Fibroblast of villous mesenchyme (primary cell): ENCODE measurements around the gene OR52J3. TPM values are rescaled to one million over a fixed set of nuclear protein-coding genes. Genes with fewer than 3 reads are reported as not detected.

Experiments used
- DNase-seq: peaks from one replicate; pipeline ENCODE4 v3.0.0-alpha.2; 2010; ENCODE audit warnings: low read depth
- H3K4me3 ChIP-seq: 2 replicates; pipeline ENCODE4 v1.5.1; 2011; ENCODE audit warnings: low read depth, mild to moderate bottlenecking, low read length
- CTCF ChIP-seq: IDR thresholded peaks from 2 replicates; pipeline ENCODE4 v1.5.1; 2012; ENCODE audit warnings: low read depth, mild to moderate bottlenecking, low read length; ENCODE audit not compliant: insufficient read depth
- total RNA-seq: library from RNA; depleted of rRNA; stranded (reverse); fragments of >200 nt; gene quantifications from 2 replicates; pipeline ENCODE4 v1.2.3, GENCODE V29; 2012

Gene OR52J3
- total RNA-seq, 1 donor = not detected

GRCh38 chr11:5090668-5091067 lies 44.3 kb downstream of the OR52J3 start:
- TF ChIP-seq CTCF = no peak
- DNase-seq = no peak
- H3K4me3 ChIP-seq = no peak overlapping the region

- DNase-seq = no peak
- no peak overlapping the region for H3K4me3 ChIP-seq
- TF ChIP-seq CTCF = no peak
Measured at GRCh38 chr11:5092821-5093585, 46.7 kb downstream of the OR52J3 start.

GRCh38 chr11:5096011-5096410 lies 49.7 kb downstream of the OR52J3 start:
- TF ChIP-seq CTCF = no peak
- no peak for DNase-seq
- no peak overlapping the region for H3K4me3 ChIP-seq

Other genes with a start within 250 kb of the OR52J3 start
- not detected in 2 replicates for gene OR52R1, start 242.1 kb upstream of the OR52J3 start, total RNA-seq
- gene OR51F2, start 225.2 kb upstream of the OR52J3 start, total RNA-seq = not detected in 2 replicates
- gene OR51S1, start 197.3 kb upstream of the OR52J3 start, total RNA-seq = not detected in 2 replicates
- gene OR51T1, start 164.6 kb upstream of the OR52J3 start, total RNA-seq = not detected in 2 replicates
- not detected in 2 replicates for gene OR51A7, start 142.7 kb upstream of the OR52J3 start, total RNA-seq
- gene OR51G2, start 127.2 kb upstream of the OR52J3 start, total RNA-seq = not detected in 2 replicates
- not detected in 2 replicates for gene OR51G1, start 122.2 kb upstream of the OR52J3 start, total RNA-seq
- not detected in 2 replicates for gene OR51A4, start 98.9 kb upstream of the OR52J3 start, total RNA-seq
- gene OR51A2, start 90.8 kb upstream of the OR52J3 start, total RNA-seq = not detected in 2 replicates
- not detected in 2 replicates for gene OR51L1, start 51.7 kb upstream of the OR52J3 start, total RNA-seq
- gene OR52E2, start 13.1 kb downstream of the OR52J3 start, total RNA-seq = not detected in 2 replicates
- gene OR52E1, start 23.0 kb downstream of the OR52J3 start, total RNA-seq = not detected in 2 replicates
- gene OR52A5, start 91.8 kb downstream of the OR52J3 start, total RNA-seq = not detected in 2 replicates
- gene OR52A1, start 108.2 kb downstream of the OR52J3 start, total RNA-seq = not detected in 2 replicates
- not detected in 2 replicates for gene OR51V1, start 154.2 kb downstream of the OR52J3 start, total RNA-seq
- not detected in 2 replicates for gene HBB, start 180.5 kb downstream of the OR52J3 start, total RNA-seq
- gene HBD, start 188.0 kb downstream of the OR52J3 start, total RNA-seq = 0.32 and 0.43 TPM in 2 replicates
- not detected in 2 replicates for gene HBG1, start 203.3 kb downstream of the OR52J3 start, total RNA-seq
- gene HBG2, start 208.3 kb downstream of the OR52J3 start, total RNA-seq = not detected in 2 replicates
- 0.97 and 1.7 TPM in 2 replicates for gene HBE1, start 223.4 kb downstream of the OR52J3 start, total RNA-seq